ENCODE results near the gene CCR7. TPM values are rescaled to one million over a fixed set of nuclear protein-coding genes. Genes with fewer than 3 reads are reported as not detected.

CCR7 gene
- total and polyA plus RNA-seq, 2 of the 13 experiments (the other 11 are each of a cell fraction or from before 2014, with no cell fraction given): 0.04 to 0.53 TPM

GRCh38 chr17:40520991-40521453 lies 44.2 kb downstream of the CCR7 start (continued):
- TF ChIP-seq ZNF331 (CRISPR knock-in tag; IDR thresholded peaks at IDR 0.05) (no peak), NFRKB (IDR thresholded peaks at IDR 0.05) (no peak), ZNF543 (CRISPR knock-in tag; IDR thresholded peaks at IDR 0.05) (no peak), KDM1A (CRISPR knock-in tag; IDR thresholded peaks at IDR 0.05) (0 out of 2 replicates have a peak, but pooled peaks have one; percentile 16), SSRP1 (CRISPR knock-in tag; IDR thresholded peaks at IDR 0.05) (no peak), ZNF629 (CRISPR knock-in tag; conservative IDR thresholded peaks at IDR 0.05) (peak; percentile 84), KDM2A (CRISPR knock-in tag; IDR thresholded peaks at IDR 0.05; ENCODE audit: borderline replicate concordance, low read depth) (0 out of 2 replicates have a peak, but pooled peaks have one; percentile 23), MXI1 (IDR thresholded peaks at IDR 0.05; ENCODE audit: borderline replicate concordance, low read depth, low read length) (no peak), SIN3B (IDR thresholded peaks at IDR 0.05; ENCODE audit: low read length) (no peak), ZNF558 (CRISPR knock-in tag; IDR thresholded peaks at IDR 0.05; ENCODE audit: borderline replicate concordance) (no peak), CENPBD1 (CRISPR knock-in tag; IDR thresholded peaks at IDR 0.05; ENCODE audit: borderline replicate concordance, low read depth) (no peak), ZSCAN5A (CRISPR knock-in tag; IDR thresholded peaks at IDR 0.05; ENCODE audit: borderline replicate concordance) (no peak), HES4 (CRISPR knock-in tag; IDR thresholded peaks at IDR 0.05; ENCODE audit: borderline replicate concordance) (no peak), PAF1 (CRISPR knock-in tag; IDR thresholded peaks at IDR 0.05) (no peak), ZNF670 (CRISPR knock-in tag; IDR thresholded peaks at IDR 0.05; ENCODE audit: borderline replicate concordance) (no peak), DDIT3 (CRISPR knock-in tag; IDR thresholded peaks at IDR 0.05) (no peak), ADNP (CRISPR knock-in tag; IDR thresholded peaks at IDR 0.05) (no peak), ZNF552 (CRISPR knock-in tag; IDR thresholded peaks at IDR 0.05; ENCODE audit: borderline replicate concordance) (no peak), TMF1 (CRISPR knock-in tag; IDR thresholded peaks at IDR 0.05; ENCODE audit: low read depth) (no peak), NFATC3 (CRISPR knock-in tag; IDR thresholded peaks at IDR 0.05) (no peak), SRY (CRISPR knock-in tag; IDR thresholded peaks at IDR 0.05) (no peak), HNRNPL (IDR thresholded peaks at IDR 0.05; ENCODE audit: low read depth, low read length) (no peak), GMEB2 (CRISPR knock-in tag; IDR thresholded peaks at IDR 0.05; ENCODE audit: low read depth) (no peak), ZNF570 (CRISPR knock-in tag; IDR thresholded peaks at IDR 0.05; ENCODE audit: borderline replicate concordance) (no peak), ZFY (CRISPR knock-in tag; IDR thresholded peaks at IDR 0.05) (no peak)
- TF ChIP-seq, protein P1, sequence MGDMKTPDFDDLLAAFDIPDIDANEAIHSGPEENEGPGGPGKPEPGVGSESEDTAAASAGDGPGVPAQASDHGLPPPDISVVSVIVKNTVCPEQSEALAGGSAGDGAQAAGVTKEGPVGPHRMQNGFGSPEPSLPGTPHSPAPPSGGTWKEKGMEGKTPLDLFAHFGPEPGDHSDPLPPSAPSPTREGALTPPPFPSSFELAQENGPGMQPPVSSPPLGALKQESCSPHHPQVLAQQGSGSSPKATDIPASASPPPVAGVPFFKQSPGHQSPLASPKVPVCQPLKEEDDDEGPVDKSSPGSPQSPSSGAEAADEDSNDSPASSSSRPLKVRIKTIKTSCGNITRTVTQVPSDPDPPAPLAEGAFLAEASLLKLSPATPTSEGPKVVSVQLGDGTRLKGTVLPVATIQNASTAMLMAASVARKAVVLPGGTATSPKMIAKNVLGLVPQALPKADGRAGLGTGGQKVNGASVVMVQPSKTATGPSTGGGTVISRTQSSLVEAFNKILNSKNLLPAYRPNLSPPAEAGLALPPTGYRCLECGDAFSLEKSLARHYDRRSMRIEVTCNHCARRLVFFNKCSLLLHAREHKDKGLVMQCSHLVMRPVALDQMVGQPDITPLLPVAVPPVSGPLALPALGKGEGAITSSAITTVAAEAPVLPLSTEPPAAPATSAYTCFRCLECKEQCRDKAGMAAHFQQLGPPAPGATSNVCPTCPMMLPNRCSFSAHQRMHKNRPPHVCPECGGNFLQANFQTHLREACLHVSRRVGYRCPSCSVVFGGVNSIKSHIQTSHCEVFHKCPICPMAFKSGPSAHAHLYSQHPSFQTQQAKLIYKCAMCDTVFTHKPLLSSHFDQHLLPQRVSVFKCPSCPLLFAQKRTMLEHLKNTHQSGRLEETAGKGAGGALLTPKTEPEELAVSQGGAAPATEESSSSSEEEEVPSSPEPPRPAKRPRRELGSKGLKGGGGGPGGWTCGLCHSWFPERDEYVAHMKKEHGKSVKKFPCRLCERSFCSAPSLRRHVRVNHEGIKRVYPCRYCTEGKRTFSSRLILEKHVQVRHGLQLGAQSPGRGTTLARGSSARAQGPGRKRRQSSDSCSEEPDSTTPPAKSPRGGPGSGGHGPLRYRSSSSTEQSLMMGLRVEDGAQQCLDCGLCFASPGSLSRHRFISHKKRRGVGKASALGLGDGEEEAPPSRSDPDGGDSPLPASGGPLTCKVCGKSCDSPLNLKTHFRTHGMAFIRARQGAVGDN (CRISPR knock-in tag; IDR thresholded peaks at IDR 0.05): peak; percentile 24
